ENCODE results near the gene TAF13.

- TF ChIP-seq CTCF (IDR thresholded peaks at IDR 0.05) (no peak), EP300 (IDR thresholded peaks at IDR 0.05) (no peak), POLR2AphosphoS5 (IDR thresholded peaks at IDR 0.05) (peak; percentile 99)
These were observed 34.0 kb downstream of the TAF13 start, which contains the start of gene WDR47 for GRCh38 chr1:109041621-109042468.

All from esophagus muscularis mucosa (tissue), 4 donors.